Naive B cell (primary cell): Measurements from ENCODE around the gene GLE1. TPM values are rescaled to one million over a fixed set of nuclear protein-coding genes. Genes with fewer than 3 reads are reported as not detected.
"Not testable (repeated sequence)": the region's sequence is repeated elsewhere in the genome, so short reads cannot be mapped to it uniquely, and the experiment has no call there.

Source experiments
- ATAC-seq, 2 donors: fragments of 150-1000 bp; cut with Tn5 transposase; 2 replicates each; pipeline ENCODE4 v1.10.0; 2021; ENCODE audit warnings: low read depth in 2 of 2, mild to moderate bottlenecking in 2 of 2, moderate library complexity in 2 of 2
- DNase-seq: peaks from one replicate; pipeline ENCODE4 v3.0.0; 2022
- H3K27ac Mint-ChIP-seq, 6 donors: one replicate each; pipeline ENCODE4 v1.8.0; 2020 to 2022; ENCODE audit warnings: mild to moderate bottlenecking in 6 of 6, mixed read lengths in 6 of 6, moderate library complexity in 5 of 6, inconsistent platforms in 2 of 6
- H3K27me3 Mint-ChIP-seq, 3 donors: one replicate each; pipeline ENCODE4 v1.8.0; 2021 to 2022; ENCODE audit warnings: mixed read lengths in 3 of 3, mild to moderate bottlenecking in 1 of 3
- H3K36me3 Mint-ChIP-seq, 2 donors: one replicate each; pipeline ENCODE4 v1.8.0; 2020 to 2022; ENCODE audit warnings: mixed read lengths in 2 of 2, inconsistent platforms in 1 of 2, mild to moderate bottlenecking in 1 of 2
- H3K4me1 Mint-ChIP-seq, 3 donors: one replicate each; pipeline ENCODE4 v1.8.0; 2020 to 2022; ENCODE audit warnings: mixed read lengths in 3 of 3, inconsistent platforms in 1 of 3, mild to moderate bottlenecking in 1 of 3, moderate library complexity in 1 of 3
- H3K4me3 Mint-ChIP-seq, 8 donors: one replicate each; pipeline ENCODE4 v1.8.0; 2020 to 2022; ENCODE audit warnings: mild to moderate bottlenecking in 8 of 8, mixed read lengths in 8 of 8, moderate library complexity in 8 of 8, inconsistent platforms in 2 of 8
- H3K9me3 Mint-ChIP-seq, 7 donors: one replicate each; pipeline ENCODE4 v1.8.0; 2020 to 2022; ENCODE audit warnings: mixed read lengths in 7 of 7, mild to moderate bottlenecking in 5 of 7, inconsistent platforms in 2 of 7, moderate library complexity in 1 of 7
- polyA plus RNA-seq, 6 donors: library from polyadenylated mRNA; unstranded; fragments of 300-500 nt; fragmentation: Illumina TruSeq; gene quantifications; one replicate each; pipeline ENCODE4 v1.2.3, GENCODE V29; 2021; ENCODE audit warnings: low read depth in 6 of 6

The GLE1 gene
- polyA plus RNA-seq, 6 donors from 2014 or later = 18.8 to 34.3 (median 28.5) TPM

DNA sequence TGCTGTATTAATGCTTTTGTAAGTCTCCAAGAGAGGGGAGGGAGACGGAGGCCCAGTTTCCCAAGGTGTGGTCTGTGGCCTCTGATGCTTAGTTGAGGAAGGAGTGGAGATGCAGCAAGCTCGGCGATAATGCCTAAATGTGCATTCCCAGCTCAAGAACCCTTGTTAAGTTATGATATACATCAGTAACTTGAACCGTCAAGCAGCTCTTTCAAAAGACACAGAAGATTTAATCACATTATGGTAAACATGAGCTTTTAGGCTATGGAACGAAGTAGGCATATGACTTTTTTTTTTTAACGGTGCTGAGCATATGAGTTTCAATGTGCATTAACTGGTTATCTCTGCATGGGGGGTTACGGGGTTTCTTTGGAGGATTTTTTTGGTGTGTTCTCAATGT is 22.3 kb upstream of the GLE1 start:
- peaks cover 0 to 8% (median 0%) of the 10 kb centered on the region in 3 donors for H3K4me1 Mint-ChIP-seq
- DNase-seq (no peak), ATAC-seq (no peak)
- H3K9me3 Mint-ChIP-seq = no peaks in the 10 kb centered on the region
- peak overlapping the region in 1 of 6 donors; percentile 75 for H3K27ac Mint-ChIP-seq
- no peaks in the 10 kb centered on the region for H3K27me3 Mint-ChIP-seq
- no peak overlapping the region for H3K4me3 Mint-ChIP-seq
- H3K36me3 Mint-ChIP-seq = peaks cover 20 to 56% of the 10 kb centered on the region in 2 donors

DNA sequence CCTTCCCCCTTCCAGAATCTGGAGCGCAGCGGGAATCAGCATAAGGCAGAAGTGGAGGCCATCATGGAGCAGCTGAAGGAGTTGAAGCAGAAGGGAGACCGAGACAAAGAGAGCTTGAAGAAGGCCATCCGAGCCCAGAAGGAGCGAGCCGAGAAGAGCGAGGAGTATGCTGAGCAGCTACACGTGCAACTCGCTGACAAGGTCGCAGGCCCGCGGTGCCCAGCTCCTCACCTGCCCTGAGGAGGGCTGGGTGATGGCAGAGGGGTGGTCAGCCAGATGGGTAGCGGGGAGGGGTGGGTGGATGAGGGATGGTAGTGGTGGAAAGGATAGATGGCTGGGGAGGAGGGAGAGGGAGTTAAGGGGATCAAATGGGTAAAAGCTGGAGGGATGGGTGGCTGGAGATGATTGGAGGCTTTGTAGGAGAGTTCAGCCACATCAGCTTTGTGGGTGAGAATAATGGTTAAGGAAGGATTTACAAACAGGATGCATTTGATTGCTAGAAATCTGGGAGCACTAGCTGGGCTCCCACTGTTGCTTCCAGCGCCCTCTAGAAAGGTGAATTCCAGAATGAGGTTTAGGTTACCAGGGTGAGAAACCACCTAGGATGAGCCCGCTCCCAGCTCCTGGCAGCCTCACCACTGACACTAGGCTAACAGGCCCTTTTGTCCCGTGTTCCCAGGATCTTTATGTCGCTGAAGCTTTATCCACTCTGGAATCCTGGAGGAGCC is 19.7 kb upstream of the GLE1 start:
- Mint-ChIP-seq H3K27me3 (no peaks in the 10 kb centered on the region), H3K27ac (peak overlapping the region in 1 of 6 donors; percentile 90), H3K9me3 (no peaks in the 10 kb centered on the region), H3K36me3 (peaks cover 9 to 46% of the 10 kb centered on the region in 2 donors), H3K4me1 (no peaks in the 10 kb centered on the region), H3K4me3 (no peak overlapping the region)
- DNase-seq (no peak), ATAC-seq (no peak)

DNA sequence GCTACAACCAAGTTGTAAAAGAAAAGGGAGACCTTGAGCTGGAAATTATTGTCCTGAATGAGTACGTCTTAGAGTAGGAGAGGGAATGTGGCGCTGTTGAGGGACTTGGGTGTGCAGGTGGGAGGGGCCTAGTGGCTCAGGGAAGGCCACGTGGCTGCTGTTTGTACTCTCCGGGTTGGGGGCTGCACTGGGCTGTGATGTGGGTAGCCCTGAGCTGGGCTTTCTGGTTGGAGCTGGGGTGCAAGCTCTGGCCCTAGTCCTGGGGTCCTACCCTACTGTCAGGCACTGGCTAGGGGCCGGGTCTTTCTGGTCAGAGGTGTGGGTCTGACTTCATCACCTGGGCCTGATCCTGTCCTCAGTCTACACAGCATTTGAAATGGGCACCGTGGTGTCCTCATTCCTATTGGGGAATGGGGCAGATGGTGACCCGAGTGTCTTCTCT is 19.1 kb upstream of the GLE1 start:
- DNase-seq = no peak
- H3K4me1 Mint-ChIP-seq = no peaks in the 10 kb centered on the region
- no peaks in the 10 kb centered on the region for H3K27me3 Mint-ChIP-seq
- no peaks in the 10 kb centered on the region for H3K9me3 Mint-ChIP-seq
- H3K27ac Mint-ChIP-seq = no peak overlapping the region
- H3K4me3 Mint-ChIP-seq = peak overlapping the region in 1 of 8 donors; percentile 1
- no peak for ATAC-seq
- H3K36me3 Mint-ChIP-seq = peaks cover 10 to 46% of the 10 kb centered on the region in 2 donors

DNA sequence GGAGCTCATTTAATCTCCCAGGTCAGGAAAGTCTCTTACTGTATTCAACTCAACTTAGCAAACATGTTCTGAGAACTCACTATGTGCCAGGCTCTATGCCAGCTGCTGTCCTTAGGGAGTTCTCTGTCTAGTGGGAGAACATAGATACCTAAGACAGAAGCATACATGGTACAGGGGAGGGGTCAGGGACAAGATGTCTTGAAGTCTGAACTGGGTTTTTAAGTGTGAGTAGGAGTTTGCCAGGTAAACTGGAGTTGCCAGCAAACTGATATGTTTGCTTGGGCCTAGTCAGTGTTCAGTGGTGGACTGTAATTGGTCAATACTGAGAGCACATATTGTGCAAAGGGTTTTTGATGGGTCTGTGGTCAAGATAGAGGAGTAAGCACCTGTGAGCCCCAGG is 18.3 kb upstream of the GLE1 start:
- DNase-seq (no peak), ATAC-seq (no peak)
- H3K4me3 Mint-ChIP-seq = no peak overlapping the region
- no peaks in the 10 kb centered on the region for H3K27me3 Mint-ChIP-seq
- H3K4me1 Mint-ChIP-seq = no peaks in the 10 kb centered on the region
- no peaks in the 10 kb centered on the region for H3K9me3 Mint-ChIP-seq
- peak overlapping the region in 1 of 6 donors; percentile 64 for H3K27ac Mint-ChIP-seq
- H3K36me3 Mint-ChIP-seq = peaks cover 14 to 44% of the 10 kb centered on the region in 2 donors

DNA sequence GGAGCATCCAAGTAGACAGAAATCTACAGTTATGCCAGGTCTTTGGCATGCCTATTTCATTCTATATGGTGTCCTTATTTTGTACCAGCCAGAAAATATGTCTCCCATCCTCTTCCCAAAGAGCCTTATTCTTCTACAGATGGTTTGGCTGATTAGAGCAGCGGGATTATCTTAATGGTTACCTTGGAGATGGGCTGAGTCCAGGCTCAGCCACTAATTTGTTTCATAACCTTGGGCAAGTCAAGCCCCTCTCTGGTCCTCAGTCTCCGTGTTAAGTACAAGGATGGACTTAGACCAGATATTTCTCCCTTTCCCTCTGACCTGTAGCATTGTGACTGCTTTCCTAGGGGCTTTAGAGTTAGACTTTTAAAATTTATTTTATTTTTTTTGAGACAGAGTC is 11.1 kb upstream of the GLE1 start:
- ATAC-seq (no peak), DNase-seq (no peak)
- Mint-ChIP-seq H3K4me3 (no peak overlapping the region), H3K9me3 (no peaks in the 10 kb centered on the region), H3K4me1 (peaks cover 10 to 14% (median 11%) of the 10 kb centered on the region in 3 donors), H3K27me3 (no peaks in the 10 kb centered on the region), H3K36me3 (peaks cover 0 to 10% of the 10 kb centered on the region in 2 donors), H3K27ac (no peak overlapping the region)

DNA sequence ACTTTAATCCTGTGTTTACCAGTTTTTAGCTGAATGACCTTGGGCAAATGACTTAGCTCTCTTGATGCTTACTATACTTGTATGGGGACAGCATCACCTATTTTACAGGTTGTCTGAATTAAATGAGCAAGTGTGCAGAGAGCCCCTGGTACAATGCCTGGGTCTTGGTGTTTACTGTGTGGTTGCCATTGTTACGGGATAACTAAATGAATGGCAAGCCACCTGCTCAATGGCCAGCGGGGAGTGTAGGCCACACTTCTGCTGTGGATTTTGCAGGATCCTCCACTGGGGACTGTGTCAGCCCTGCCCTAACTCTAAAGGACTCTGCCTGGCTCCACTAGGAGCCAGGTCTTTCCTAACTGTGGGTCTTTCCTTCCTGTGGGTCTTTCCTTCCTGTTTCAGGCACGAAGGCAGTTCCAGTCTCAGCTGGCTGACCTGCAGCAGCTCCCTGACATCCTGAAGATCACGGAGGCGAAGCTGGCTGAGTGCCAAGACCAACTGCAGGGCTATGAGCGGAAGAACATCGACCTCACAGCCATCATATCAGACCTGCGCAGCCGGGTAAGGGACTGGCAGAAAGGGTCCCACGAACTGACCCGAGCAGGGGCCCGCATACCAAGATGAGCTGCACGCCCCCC is 10.3 kb upstream of the GLE1 start:
- no peaks in the 10 kb centered on the region for H3K9me3 Mint-ChIP-seq
- peaks cover 0 to 10% of the 10 kb centered on the region in 2 donors for H3K36me3 Mint-ChIP-seq
- H3K4me3 Mint-ChIP-seq = peak overlapping the region in 3 of 8 donors; percentile 30 to 39 (median 32)
- peak; percentile 25 to 35 for ATAC-seq
- H3K27me3 Mint-ChIP-seq = no peaks in the 10 kb centered on the region
- H3K4me1 Mint-ChIP-seq = peaks cover 10 to 14% (median 11%) of the 10 kb centered on the region in 3 donors
- H3K27ac Mint-ChIP-seq = peak overlapping the region in 4 of 6 donors; percentile 30 to 69 (median 44)
- DNase-seq = no peak

DNA sequence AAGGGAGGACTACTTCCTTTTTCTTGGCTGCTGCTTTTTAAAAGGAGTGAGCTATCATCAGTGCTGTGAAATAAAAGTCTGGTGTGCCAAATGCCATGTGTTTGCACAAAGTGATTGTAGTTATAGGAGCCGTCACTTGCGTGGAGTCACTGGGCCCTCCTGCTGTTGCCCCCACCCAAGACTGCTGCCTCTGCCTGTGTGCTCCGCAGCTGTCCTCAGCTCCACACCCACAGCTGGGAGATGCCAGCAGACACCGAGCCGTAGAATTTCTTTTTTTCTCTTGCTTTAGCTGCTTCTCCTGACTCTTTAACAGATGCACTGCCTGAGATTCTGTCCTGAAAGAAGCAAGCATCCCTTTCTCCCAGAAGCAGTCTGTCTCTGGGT is 9.8 kb upstream of the GLE1 start:
- DNase-seq (no peak), ATAC-seq (no peak)
- H3K27me3 Mint-ChIP-seq = no peaks in the 10 kb centered on the region
- no peaks in the 10 kb centered on the region for H3K9me3 Mint-ChIP-seq
- H3K27ac Mint-ChIP-seq = peak overlapping the region in 5 of 6 donors; percentile 30 to 69 (median 43)
- peak overlapping the region in 2 of 8 donors; percentile 32 to 39 for H3K4me3 Mint-ChIP-seq
- peaks cover 0 to 10% of the 10 kb centered on the region in 2 donors for H3K36me3 Mint-ChIP-seq
- peaks cover 10 to 14% (median 11%) of the 10 kb centered on the region in 3 donors for H3K4me1 Mint-ChIP-seq

DNA sequence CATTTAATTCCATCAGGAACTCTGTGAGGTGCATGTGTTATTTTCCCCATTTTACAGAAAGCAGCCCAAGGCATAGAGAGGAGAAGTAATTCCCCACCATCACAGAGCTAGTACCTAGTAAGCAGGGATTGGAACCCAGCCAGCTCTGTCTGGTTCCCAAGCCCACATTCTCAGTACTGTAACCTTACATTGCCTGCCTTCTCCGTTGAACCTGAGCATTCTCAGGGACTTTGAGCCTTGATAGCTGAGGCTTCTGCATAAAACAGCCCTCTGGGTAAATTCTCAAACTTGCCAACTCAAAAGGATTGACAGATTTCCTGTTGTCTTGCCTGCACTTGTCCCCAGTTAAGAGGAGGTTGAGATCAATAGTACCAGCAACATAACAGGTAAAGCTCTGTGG is 9.2 kb upstream of the GLE1 start:
- Mint-ChIP-seq H3K9me3 (no peaks in the 10 kb centered on the region), H3K4me3 (no peak overlapping the region), H3K27me3 (no peaks in the 10 kb centered on the region), H3K36me3 (peaks cover 0 to 16% of the 10 kb centered on the region in 2 donors), H3K27ac (peak overlapping the region in 1 of 6 donors; percentile 43), H3K4me1 (peaks cover 10 to 14% (median 11%) of the 10 kb centered on the region in 3 donors)
- no peak for ATAC-seq
- DNase-seq = no peak

DNA sequence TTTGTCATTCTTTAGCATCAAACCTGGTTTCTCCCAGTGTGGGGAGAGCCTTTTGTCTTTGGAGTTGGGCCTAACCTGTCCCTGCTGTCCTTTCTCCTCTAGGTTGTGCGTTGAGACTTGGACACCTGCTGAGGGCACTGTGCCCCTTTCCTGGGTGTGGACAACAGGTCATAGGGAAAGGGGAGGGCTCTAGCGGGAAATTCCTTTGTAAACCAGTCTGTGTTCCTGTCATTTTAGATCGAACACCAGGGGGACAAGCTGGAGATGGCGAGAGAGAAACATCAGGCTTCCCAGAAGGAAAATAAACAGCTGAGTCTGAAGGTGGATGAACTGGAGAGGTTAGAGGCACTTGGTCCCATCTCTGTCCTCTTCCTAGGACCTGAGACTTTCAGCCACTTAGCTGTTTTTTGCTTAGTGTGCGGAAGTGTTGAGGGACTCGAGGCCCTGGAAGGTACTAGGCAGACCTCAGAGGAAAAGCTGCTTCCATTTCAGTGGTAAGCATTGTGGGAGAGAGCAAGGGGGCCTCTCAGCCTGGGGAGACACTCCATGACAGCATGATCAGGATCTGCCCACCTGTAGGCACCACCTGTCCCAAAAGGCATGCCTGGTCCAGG is 8.6 kb upstream of the GLE1 start:
- ATAC-seq (no peak), DNase-seq (no peak)
- H3K36me3 Mint-ChIP-seq = peaks cover 0 to 15% of the 10 kb centered on the region in 2 donors
- H3K4me3 Mint-ChIP-seq = peak overlapping the region in 1 of 8 donors; percentile 73
- H3K27me3 Mint-ChIP-seq = no peaks in the 10 kb centered on the region
- peaks cover 10 to 14% (median 11%) of the 10 kb centered on the region in 3 donors for H3K4me1 Mint-ChIP-seq
- peak overlapping the region in 2 of 6 donors; percentile 36 to 56 for H3K27ac Mint-ChIP-seq
- H3K9me3 Mint-ChIP-seq = no peaks in the 10 kb centered on the region

DNA sequence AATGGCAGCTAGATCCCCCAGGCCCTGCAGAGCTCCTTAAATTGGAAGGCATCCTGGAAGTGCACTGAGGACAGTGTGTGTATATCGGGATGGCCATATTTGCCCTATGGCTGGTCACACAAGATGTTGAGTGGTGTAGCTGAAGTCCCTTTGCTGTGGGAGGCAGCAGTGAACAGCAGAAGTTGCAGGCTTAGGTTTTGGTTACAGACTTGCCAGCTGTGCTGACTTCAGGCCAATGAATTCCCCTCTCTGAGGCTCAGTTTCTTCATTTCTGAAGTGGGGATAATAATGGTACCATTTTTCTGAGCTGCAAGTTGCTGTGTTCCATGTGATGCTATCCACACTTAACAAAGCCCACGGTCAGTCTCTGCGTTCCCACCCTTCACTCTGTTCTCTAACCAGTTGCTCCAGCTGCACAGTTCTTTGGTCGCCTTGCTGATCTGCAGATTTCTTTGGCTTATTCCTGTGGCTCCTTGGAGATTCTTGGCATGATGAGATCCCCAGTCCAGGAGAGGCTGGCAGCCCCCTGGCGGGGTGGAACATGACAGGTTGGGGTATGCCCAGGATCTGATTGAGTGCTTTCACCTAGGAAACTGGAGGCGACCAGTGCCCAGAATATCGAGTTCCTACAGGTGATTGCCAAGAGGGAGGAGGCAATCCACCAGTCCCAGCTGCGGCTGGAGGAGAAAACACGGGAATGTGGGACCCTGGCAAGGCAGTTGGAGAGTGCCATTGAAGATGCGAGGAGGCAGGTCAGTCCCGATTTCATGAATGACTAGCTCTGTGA is 6.5 kb upstream of the GLE1 start:
- Mint-ChIP-seq H3K9me3 (no peaks in the 10 kb centered on the region), H3K27me3 (no peaks in the 10 kb centered on the region), H3K36me3 (peaks cover 0 to 15% of the 10 kb centered on the region in 2 donors), H3K4me1 (peaks cover 10 to 14% (median 11%) of the 10 kb centered on the region in 3 donors), H3K27ac (no peak overlapping the region), H3K4me3 (peak overlapping the region in 1 of 8 donors; percentile 12)
- DNase-seq (no peak), ATAC-seq (no peak)

DNA sequence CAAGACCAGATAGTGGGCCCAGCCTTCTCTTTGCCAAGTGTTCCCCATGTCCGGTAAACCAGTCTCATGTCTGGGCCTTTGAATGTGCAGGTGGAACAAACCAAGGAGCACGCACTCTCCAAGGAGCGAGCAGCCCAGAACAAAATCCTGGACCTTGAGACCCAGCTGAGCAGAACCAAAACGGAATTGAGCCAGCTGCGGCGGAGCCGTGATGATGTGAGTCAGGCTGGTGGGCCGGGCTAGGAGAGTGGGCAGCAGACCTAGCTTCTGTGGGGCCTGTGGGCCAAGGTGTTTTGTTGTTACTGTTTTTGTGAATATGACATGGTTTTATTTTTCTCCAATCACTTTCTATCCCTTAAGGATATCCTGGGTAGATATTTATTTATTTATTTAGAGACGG is 5.6 kb upstream of the GLE1 start:
- Mint-ChIP-seq H3K27me3 (no peaks in the 10 kb centered on the region), H3K4me1 (peaks cover 10 to 16% (median 11%) of the 10 kb centered on the region in 3 donors), H3K4me3 (no peak overlapping the region), H3K9me3 (no peaks in the 10 kb centered on the region), H3K27ac (peak overlapping the region in 1 of 6 donors; percentile 29), H3K36me3 (peaks cover 0 to 15% of the 10 kb centered on the region in 2 donors)
- no peak for DNase-seq
- no peak for ATAC-seq

DNA sequence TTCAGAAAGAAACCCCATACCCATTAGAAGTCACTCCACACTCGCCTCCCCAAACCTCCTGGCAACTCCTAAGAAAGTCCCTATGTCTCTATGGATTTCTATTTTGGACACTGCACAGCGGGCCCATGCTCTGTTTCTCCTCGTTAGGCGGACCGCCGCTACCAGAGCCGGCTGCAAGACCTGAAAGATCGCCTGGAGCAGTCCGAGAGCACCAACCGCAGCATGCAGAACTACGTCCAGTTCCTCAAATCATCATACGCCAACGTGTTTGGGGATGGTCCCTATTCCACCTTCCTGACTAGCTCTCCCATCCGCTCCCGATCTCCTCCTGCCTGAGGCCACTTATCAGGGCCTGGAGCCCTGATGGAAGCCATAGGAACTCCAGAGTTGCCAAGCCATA is 4.6 kb upstream of the GLE1 start:
- peaks cover 3 to 7% (median 5%) of the 10 kb centered on the region in 3 donors for H3K4me1 Mint-ChIP-seq
- peaks cover 0 to 15% of the 10 kb centered on the region in 2 donors for H3K36me3 Mint-ChIP-seq
- H3K9me3 Mint-ChIP-seq = no peaks in the 10 kb centered on the region
- peak overlapping the region in 1 of 8 donors; percentile 39 for H3K4me3 Mint-ChIP-seq
- ATAC-seq = no peak
- DNase-seq = no peak
- H3K27me3 Mint-ChIP-seq = no peaks in the 10 kb centered on the region
- H3K27ac Mint-ChIP-seq = peak overlapping the region in 2 of 6 donors; percentile 69 to 90

DNA sequence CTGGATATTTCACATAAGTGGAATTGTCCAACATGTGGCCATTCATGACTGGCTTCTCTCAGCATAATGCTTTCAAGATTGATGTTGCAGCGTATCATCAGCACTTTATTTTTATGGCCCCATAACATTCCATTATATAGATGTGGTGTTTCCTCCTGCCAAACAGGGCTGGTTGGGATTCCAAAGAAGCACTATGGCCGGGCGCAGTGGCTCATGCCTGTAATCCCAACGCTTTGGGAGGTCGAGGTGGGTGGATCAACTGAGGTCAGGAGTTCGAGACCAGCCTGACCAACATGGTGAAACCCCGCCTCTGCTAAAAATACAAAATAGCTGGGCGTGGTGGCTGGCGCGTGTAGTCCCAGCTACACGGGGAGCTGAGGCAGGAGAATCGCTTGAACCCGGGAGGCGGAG is 1.1 kb upstream of the GLE1 start:
- Mint-ChIP-seq H3K36me3 (peaks cover 0 to 10% of the 10 kb centered on the region in 2 donors), H3K4me1 (peaks cover 0 to 18% (median 8%) of the 10 kb centered on the region in 3 donors), H3K27ac (peak overlapping the region in 2 of 6 donors; percentile 64 to 96), H3K4me3 (peak overlapping the region in 7 of 8 donors; percentile 8 to 99 (median 99))
- ATAC-seq, H3K27me3 Mint-ChIP-seq, H3K9me3 Mint-ChIP-seq, DNase-seq: not testable (repeated sequence)
